H1 (cell line): ENCODE data around the gene TMEM38A. TPM values are rescaled to one million over a fixed set of nuclear protein-coding genes. Genes with fewer than 3 reads are reported as not detected.

Source experiments
- CTCF ChIA-PET: fragments of 300-600 bp; sonication (Branson Sonifier 250); formaldehyde crosslinking; loops from one replicate; lab custom pipeline; 2021; ENCODE audit not compliant: partially characterized antibody; lab: Charles Lee
- POLR2A ChIA-PET: fragments of 300-600 bp; sonication (Branson Sonifier 250); formaldehyde crosslinking; loops from one replicate; lab custom pipeline; 2021; ENCODE audit warnings: inconsistent platforms; ENCODE audit not compliant: partially characterized antibody; lab: Charles Lee
- DNase-seq, 2 experiments: peaks; one replicate each; pipeline versions ENCODE4 v3.0.0 to v3.0.0-alpha.2; 2010 to 2022; ENCODE audit warnings: low spot score in 2 of 2, low read depth in 1 of 2, mixed read lengths in 1 of 2
- FAIRE-seq: peaks from 2 replicates; lab custom pipeline; 2011; peaks lifted over from hg19 to GRCh38; lab: Jason Lieb, UNC
- H2AFZ ChIP-seq: 2 replicates; pipeline ENCODE4 v1.8.1; 2012; ENCODE audit warnings: low read length, inconsistent platforms
- H2AK5ac ChIP-seq: 2 replicates; pipeline ENCODE4 v1.6.1; 2013; ENCODE audit warnings: low read depth, low read length
- H2BK120ac ChIP-seq: replicated peaks from 2 replicates; pipeline ENCODE3; 2013; ENCODE audit warnings: low read depth, low read length, inconsistent platforms
- H2BK12ac ChIP-seq: 2 replicates; pipeline ENCODE4 v1.6.1; 2013; ENCODE audit warnings: low read depth, low read length
- H2BK15ac ChIP-seq: 2 replicates; pipeline ENCODE4 v1.6.1; 2013; ENCODE audit warnings: low read length
- H2BK20ac ChIP-seq: 2 replicates; pipeline ENCODE4 v1.6.1; 2013; ENCODE audit warnings: low read length
- H2BK5ac ChIP-seq: 2 replicates; pipeline ENCODE4 v1.6.1; 2013; ENCODE audit warnings: low read depth, low read length
- H3K14ac ChIP-seq: 2 replicates; pipeline ENCODE4 v1.6.1; 2013; ENCODE audit warnings: inconsistent platforms; ENCODE audit not compliant: insufficient read length
- H3K18ac ChIP-seq: 2 replicates; pipeline ENCODE4 v1.6.1; 2013; ENCODE audit warnings: low read length; ENCODE audit errors: extremely low read depth
- H3K23ac ChIP-seq: 2 replicates; pipeline ENCODE4 v1.6.1; 2013; ENCODE audit warnings: inconsistent platforms; ENCODE audit not compliant: insufficient read length
- H3K23me2 ChIP-seq: 2 replicates; pipeline ENCODE4 v1.6.1; 2013; ENCODE audit warnings: low read depth, low read length
- H3K27ac ChIP-seq: 2 replicates; pipeline ENCODE4 v1.6.1; 2011; ENCODE audit warnings: low read depth, low read length, inconsistent platforms
- H3K27me3 ChIP-seq, 4 experiments: replicated peaks in 1 of 4; 1 replicate in 1 of 4; 2 replicates in 3 of 4; pipeline versions ENCODE4 v1.6.1 to v1.8.1; 2011 to 2013; ENCODE audit warnings: low read length in 3 of 4, mild to moderate bottlenecking in 3 of 4, inconsistent platforms in 2 of 4, mixed read lengths in 2 of 4, moderate library complexity in 1 of 4; ENCODE audit not compliant: control insufficient read depth in 3 of 4, insufficient read depth in 3 of 4; ENCODE audit errors: extremely low read depth in 1 of 4
- H3K36me3 ChIP-seq, 4 experiments: 2 replicates each; pipeline versions ENCODE4 v1.6.1 to v1.8.1; 2011 to 2013; ENCODE audit warnings: mild to moderate bottlenecking in 4 of 4, low read length in 3 of 4, moderate library complexity in 2 of 4, control low read depth in 1 of 4, inconsistent platforms in 1 of 4; ENCODE audit not compliant: insufficient read depth in 4 of 4, control insufficient read depth in 2 of 4
- H3K4ac ChIP-seq: replicated peaks from 2 replicates; pipeline ENCODE3; 2013; ENCODE audit warnings: low read length, low read depth, mixed read lengths, inconsistent platforms; ENCODE audit not compliant: insufficient read length
- H3K4me1 ChIP-seq, 4 experiments: replicated peaks in 1 of 4; 1 replicate in 1 of 4; 2 replicates in 3 of 4; pipeline versions ENCODE4 v1.6.1 to v1.8.1; 2011 to 2013; ENCODE audit warnings: low read length in 3 of 4, inconsistent platforms in 2 of 4, mixed read lengths in 1 of 4; ENCODE audit not compliant: insufficient read depth in 4 of 4, control insufficient read depth in 3 of 4
- H3K4me2 ChIP-seq, 2 experiments: 2 replicates each; pipeline versions ENCODE4 v1.6.1 to v1.8.1; 2011 to 2013; ENCODE audit warnings: low read depth in 2 of 2, low read length in 2 of 2, control low read depth in 1 of 2, inconsistent platforms in 1 of 2, mild to moderate bottlenecking in 1 of 2; ENCODE audit not compliant: insufficient read depth in 1 of 2
- H3K4me3 ChIP-seq, 4 experiments: fragments of 200-600, 300-600 bp in 1 of 4; sonication (generic), shearing (Covaris generic), sonication (Bioruptor Twin) in 1 of 4; 2 replicates each; pipeline versions ENCODE4 v1.5.1 to v1.8.1; 2011 to 2016; ENCODE audit warnings: low read length in 4 of 4, low read depth in 3 of 4, control low read depth in 2 of 4, inconsistent platforms in 2 of 4, mild to moderate bottlenecking in 2 of 4, mixed read lengths in 1 of 4, moderate library complexity in 1 of 4; ENCODE audit not compliant: insufficient read depth in 2 of 4; ENCODE audit errors: extremely low read depth in 1 of 4
- H3K56ac ChIP-seq: replicated peaks from 2 replicates; pipeline ENCODE3; 2013; ENCODE audit warnings: low read depth, mild to moderate bottlenecking, mixed read lengths, low read length, inconsistent platforms; ENCODE audit not compliant: insufficient read length
- H3K79me1 ChIP-seq: 2 replicates; pipeline ENCODE4 v1.6.1; 2013; ENCODE audit warnings: low read depth, low read length, control low read depth
- H3K79me2 ChIP-seq, 2 experiments: 2 replicates each; pipeline versions ENCODE4 v1.6.1 to v1.8.1; 2012 to 2013; ENCODE audit warnings: low read length in 2 of 2, mild to moderate bottlenecking in 2 of 2, inconsistent platforms in 1 of 2; ENCODE audit not compliant: insufficient read depth in 2 of 2, control insufficient read depth in 1 of 2
- H3K9ac ChIP-seq, 4 experiments: replicated peaks in 1 of 4; 1 replicate in 1 of 4; 2 replicates in 3 of 4; pipeline versions ENCODE4 v1.6.1 to v1.8.1; 2011 to 2013; ENCODE audit warnings: low read depth in 3 of 4, low read length in 3 of 4, control low read depth in 2 of 4, mild to moderate bottlenecking in 2 of 4, moderate library complexity in 2 of 4, inconsistent platforms in 1 of 4; ENCODE audit errors: extremely low read depth in 1 of 4
- H3K9me3 ChIP-seq, 2 experiments: 2 replicates each; pipeline versions ENCODE4 v1.6.1 to v1.8.1; 2012 to 2013; ENCODE audit warnings: mild to moderate bottlenecking in 2 of 2, moderate library complexity in 2 of 2, control low read depth in 1 of 2, inconsistent platforms in 1 of 2, low read depth in 1 of 2, low read length in 1 of 2, mixed read lengths in 1 of 2; ENCODE audit not compliant: insufficient read depth in 2 of 2
- H4K20me1 ChIP-seq, 2 experiments: replicated peaks in 1 of 2; 2 replicates each; pipeline versions ENCODE3 to v1.8.1; 2011 to 2013; ENCODE audit warnings: inconsistent platforms in 2 of 2, low read length in 2 of 2, mild to moderate bottlenecking in 1 of 2; ENCODE audit not compliant: insufficient read depth in 2 of 2, control insufficient read depth in 1 of 2
- H4K5ac ChIP-seq: 2 replicates; pipeline ENCODE4 v1.6.1; 2013; ENCODE audit warnings: low read length, low read depth, mixed read lengths, inconsistent platforms; ENCODE audit not compliant: insufficient read length
- H4K8ac ChIP-seq: 2 replicates; pipeline ENCODE4 v1.8.0; 2013; ENCODE audit warnings: mild to moderate bottlenecking, moderate library complexity, low read length, inconsistent platforms; ENCODE audit not compliant: insufficient read depth; ENCODE audit errors: extremely low read depth
- H4K91ac ChIP-seq: replicated peaks from 2 replicates; pipeline ENCODE3; 2013; ENCODE audit warnings: low read length, mixed read lengths, inconsistent platforms; ENCODE audit not compliant: insufficient read length
- BCL11A ChIP-seq, 2 experiments: IDR thresholded peaks; one replicate each; pipeline ENCODE4 v1.6.1; 2011; ENCODE audit warnings: low read depth in 2 of 2, low read length in 2 of 2, mild to moderate bottlenecking in 2 of 2
- CEBPB ChIP-seq: IDR thresholded peaks from 2 replicates; pipeline ENCODE4 v1.6.1; 2012; ENCODE audit warnings: low read depth, low read length
- EP300 ChIP-seq, 2 experiments: IDR thresholded peaks; 1 replicate in 1 of 2; 2 replicates in 1 of 2; pipeline ENCODE4 v1.6.1; 2011 to 2012; ENCODE audit warnings: low read depth in 2 of 2, low read length in 2 of 2, mild to moderate bottlenecking in 2 of 2, borderline replicate concordance in 1 of 2, inconsistent platforms in 1 of 2, moderate library complexity in 1 of 2
- HDAC6 ChIP-seq: IDR thresholded peaks from one replicate; pipeline ENCODE4 v1.7.1; 2012; ENCODE audit warnings: low read depth, mild to moderate bottlenecking, inconsistent platforms, low read length, moderate library complexity
- JUN ChIP-seq: IDR thresholded peaks from 2 replicates; pipeline ENCODE4 v1.6.1; 2011; ENCODE audit warnings: low read depth, mild to moderate bottlenecking, improper control_type of control experiment, low read length
- POLR2A ChIP-seq, 2 experiments: IDR thresholded peaks; 1 replicate in 1 of 2; 2 replicates in 1 of 2; pipeline ENCODE4 v1.6.1; 2011; ENCODE audit warnings: low read depth in 2 of 2, low read length in 2 of 2, mild to moderate bottlenecking in 2 of 2; ENCODE audit errors: control extremely low read depth in 1 of 2
- SAP30 ChIP-seq: fragments of 300-600 bp; sonication (generic); IDR thresholded peaks from 2 replicates; pipeline ENCODE4 v1.7.1; 2012; ENCODE audit warnings: low read length, moderate library complexity, mild to moderate bottlenecking, inconsistent platforms; ENCODE audit not compliant: insufficient read depth, insufficient replicate concordance
- SIRT6 ChIP-seq: IDR thresholded peaks from one replicate; pipeline ENCODE4 v1.7.1; 2012; ENCODE audit warnings: low read length, inconsistent platforms
- SIX5 ChIP-seq: IDR thresholded peaks from 2 replicates; pipeline ENCODE4 v1.6.1; 2011; ENCODE audit warnings: mild to moderate bottlenecking, low read depth, low read length
- SP2 ChIP-seq: IDR thresholded peaks from 2 replicates; pipeline ENCODE4 v1.6.1; 2012; ENCODE audit warnings: mild to moderate bottlenecking, low read length, inconsistent platforms
- SUZ12 ChIP-seq: fragments of 200-600 bp; sonication (generic); IDR thresholded peaks from 2 replicates; pipeline ENCODE4 v1.6.1; 2012; ENCODE audit warnings: mild to moderate bottlenecking, inconsistent platforms, low read length, moderate library complexity, mixed read lengths
- TAF7 ChIP-seq: optimal IDR thresholded peaks from 2 replicates; pipeline ENCODE3; 2011; ENCODE audit warnings: low read depth, mild to moderate bottlenecking, inconsistent platforms, low read length, moderate library complexity, borderline replicate concordance
- WGBS, 2 experiments: shearing (Covaris generic) in 1 of 2; methylation state at CpG; one replicate each; pipeline versions ENCODE4 v1.1.6 to v1.1.7; 2013 to 2015; ENCODE audit warnings: low lambda C conversion rate in 2 of 2, mixed read lengths in 2 of 2, inconsistent platforms in 1 of 2, low coverage in 1 of 2, missing lambda C conversion rate in 1 of 2; ENCODE audit not compliant: insufficient replicate concordance in 2 of 2, insufficient coverage in 1 of 2, insufficient read length in 1 of 2; ENCODE audit errors: extremely low coverage in 1 of 2, missing lambda C conversion rate in 1 of 2; 5-methylcytosine and 5-hydroxymethylcytosine counted together
- polyA plus RNA-seq, 7 experiments: library from polyadenylated mRNA; depleted of rRNA in 3 of 7; stranded (reverse) in 5 of 7; unstranded in 2 of 7; fragments of >200 nt in 5 of 7; fragments of 200-250 nt in 2 of 7; gene quantifications; 1 replicate in 5 of 7; 2 replicates in 1 of 7; 4 replicates in 1 of 7; pipeline versions ENCODE4 v1.2.1 to v1.2.3, GENCODE V29; 2011 to 2013; ENCODE audit warnings: missing spikeins in 2 of 7, mixed read lengths in 2 of 7
- total RNA-seq: library from RNA; stranded (reverse); fragmentation: NEBNext Ultra II Directional; extraction: Animal tissue kit (Norgen Biotek cat#: 25700); gene quantifications from 2 replicates; pipeline ENCODE4 v1.2.1, GENCODE V29; 2021

The TMEM38A gene
- total and polyA plus RNA-seq, 2 of the 8 experiments (the other 6 are each of a cell fraction or from before 2014, with no cell fraction given), result 8.9 to 9.2 TPM

GRCh38 chr19:16625163-16625958 is 35.6 kb upstream of the TMEM38A start:
- H3K4me2 ChIP-seq, result peak overlapping the region in 1 of 2 experiments; percentile 76; a peak in 1 of 4 replicates
- no peak for TF ChIP-seq BCL11A (IDR thresholded peaks at IDR 0.05; ENCODE audit: low read depth in 2 of 2, low read length in 2 of 2)
- no peak for TF ChIP-seq POLR2A (IDR thresholded peaks at IDR 0.05; ENCODE audit: control extremely low read depth in 1 of 2, low read depth in 2 of 2, low read length in 2 of 2)
- TF ChIP-seq TAF7, result no peak
- TF ChIP-seq HDAC6, result no peak
- TF ChIP-seq EP300 (IDR thresholded peaks at IDR 0.05; ENCODE audit: borderline replicate concordance in 1 of 2, low read depth in 2 of 2, low read length in 2 of 2), result no peak
- no peak for TF ChIP-seq SIX5
- TF ChIP-seq SAP30, result no peak
- no peak for TF ChIP-seq SP2
- no peak for TF ChIP-seq SIRT6
- no peak for TF ChIP-seq CEBPB
- TF ChIP-seq SUZ12, result no peak
- TF ChIP-seq JUN, result no peak

More at GRCh38 chr19:16625163-16625958, 35.6 kb upstream of the TMEM38A start:
- Histone ChIP-seq H2BK15ac (no peak overlapping the region), H2AK5ac (no peak overlapping the region), H2BK12ac (no peak overlapping the region), H3K9me3 (no peaks in the 10 kb centered on the region), H3K9ac (no peak overlapping the region), H3K79me2 (peaks cover 24 to 73% of the 10 kb centered on the region in 2 experiments), H2BK20ac (no peak overlapping the region), H2AFZ (no peak overlapping the region), H4K20me1 (peaks cover 19 to 44% of the 10 kb centered on the region in 2 experiments), H2BK120ac (no peak overlapping the region), H3K56ac (no peak overlapping the region), H3K18ac (no peak overlapping the region), H4K5ac (no peak overlapping the region), H3K4ac (no peak overlapping the region), H4K91ac (no peak overlapping the region), H3K4me1 (peaks cover 2 to 9% (median 4%) of the 10 kb centered on the region in 4 experiments; a peak in 6 of 7 replicates), H3K79me1 (peaks cover 35% of the 10 kb centered on the region), H3K23ac (no peak overlapping the region), H3K27ac (no peak overlapping the region), H3K4me3 (no peak overlapping the region), H3K14ac (no peak overlapping the region), H3K23me2 (peaks cover 10% of the 10 kb centered on the region; the same call in 1 of the 2 replicates), H3K36me3 (peaks cover 0 to 5% (median 0%) of the 10 kb centered on the region in 4 experiments; a peak in 5 of 8 replicates), H4K8ac (no peak overlapping the region), H3K27me3 (no peaks in the 10 kb centered on the region), H2BK5ac (no peak overlapping the region)
- ChIA-PET CTCF (interaction anchor here (0.6 to 1.7 kb wide), 3 partner anchors 10 to 51 kb away, joined by 3 read pairs; no protein-coding TSS in a partner anchor), POLR2A (interaction anchor here (0.8 to 1.6 kb wide), 7 partner anchors 9 to 50 kb away, joined by 3 to 6 read pairs (median 3); no protein-coding TSS in a partner anchor)
- FAIRE-seq (no peak), DNase-seq (no peak)
- WGBS, 2 experiments, result 87% methylated on average over 16 of the region's 16 CpGs; no CpG with 5 or more reads in 1 of the 2 experiments
